ENCODE results near the gene MESD.

DNA sequence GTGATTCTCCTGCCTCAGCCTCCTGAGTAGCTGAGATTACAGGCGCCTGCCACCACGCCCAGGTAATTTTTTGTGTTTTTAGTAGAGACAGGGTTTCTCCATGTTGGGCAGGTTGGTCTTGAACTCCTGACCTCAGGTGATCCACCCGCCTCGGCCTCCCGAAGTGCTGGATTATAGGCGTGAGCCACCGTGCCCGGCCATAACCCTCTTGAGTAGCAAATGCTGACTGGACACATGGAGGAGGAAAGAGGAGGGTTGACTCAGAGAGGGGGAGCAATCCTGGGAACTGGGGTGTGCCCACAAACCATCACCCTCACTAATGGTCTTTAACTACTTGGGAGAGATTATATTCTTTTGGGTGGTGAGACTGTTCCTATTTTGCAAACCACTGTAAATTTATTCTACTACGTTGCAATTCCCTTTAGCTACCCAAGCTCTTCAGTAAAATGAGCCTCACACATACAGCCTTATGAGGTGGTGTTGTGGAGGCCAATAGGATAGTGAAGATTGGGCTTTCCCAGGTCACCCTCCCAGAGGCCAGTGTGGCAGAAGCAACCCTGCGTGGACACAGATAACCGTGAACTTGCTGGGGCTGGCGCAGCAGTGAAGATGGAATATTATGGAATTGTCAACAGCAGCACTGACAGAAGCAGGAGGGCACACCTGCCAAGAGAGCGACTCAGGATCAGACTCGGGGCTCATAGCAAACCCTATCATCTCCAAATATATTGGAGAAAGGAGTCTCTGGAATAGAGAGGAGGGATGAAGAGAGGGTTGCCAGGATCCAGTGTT is 48.5 kb upstream of the MESD start:
- TF ChIP-seq EZH2 (IDR thresholded peaks at IDR 0.05; ENCODE audit: low read length, unreplicated experiment) (no peak), EZH2phosphoT487 (IDR thresholded peaks at IDR 0.05; ENCODE audit: borderline replicate concordance, low read length) (no peak)
- TF ChIP-seq, protein P1, sequence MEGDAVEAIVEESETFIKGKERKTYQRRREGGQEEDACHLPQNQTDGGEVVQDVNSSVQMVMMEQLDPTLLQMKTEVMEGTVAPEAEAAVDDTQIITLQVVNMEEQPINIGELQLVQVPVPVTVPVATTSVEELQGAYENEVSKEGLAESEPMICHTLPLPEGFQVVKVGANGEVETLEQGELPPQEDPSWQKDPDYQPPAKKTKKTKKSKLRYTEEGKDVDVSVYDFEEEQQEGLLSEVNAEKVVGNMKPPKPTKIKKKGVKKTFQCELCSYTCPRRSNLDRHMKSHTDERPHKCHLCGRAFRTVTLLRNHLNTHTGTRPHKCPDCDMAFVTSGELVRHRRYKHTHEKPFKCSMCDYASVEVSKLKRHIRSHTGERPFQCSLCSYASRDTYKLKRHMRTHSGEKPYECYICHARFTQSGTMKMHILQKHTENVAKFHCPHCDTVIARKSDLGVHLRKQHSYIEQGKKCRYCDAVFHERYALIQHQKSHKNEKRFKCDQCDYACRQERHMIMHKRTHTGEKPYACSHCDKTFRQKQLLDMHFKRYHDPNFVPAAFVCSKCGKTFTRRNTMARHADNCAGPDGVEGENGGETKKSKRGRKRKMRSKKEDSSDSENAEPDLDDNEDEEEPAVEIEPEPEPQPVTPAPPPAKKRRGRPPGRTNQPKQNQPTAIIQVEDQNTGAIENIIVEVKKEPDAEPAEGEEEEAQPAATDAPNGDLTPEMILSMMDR (conservative IDR thresholded peaks at IDR 0.05; ENCODE audit: low read depth, low read length): no peak

All from PC-3 (cell line).